Nasal cavity respiratory epithelium epithelial cell of viscerocranial mucosa (primary cell): Measurements from ENCODE around the gene TARS2. TPM values are rescaled to one million over a fixed set of nuclear protein-coding genes. Genes with fewer than 3 reads are reported as not detected.

Experiments
- total RNA-seq: library from RNA; depleted of rRNA; stranded (reverse); fragments of >200 nt; gene quantifications from 2 replicates; pipeline ENCODE4 v1.2.3, GENCODE V29; 2014

Gene TARS2, protein sequence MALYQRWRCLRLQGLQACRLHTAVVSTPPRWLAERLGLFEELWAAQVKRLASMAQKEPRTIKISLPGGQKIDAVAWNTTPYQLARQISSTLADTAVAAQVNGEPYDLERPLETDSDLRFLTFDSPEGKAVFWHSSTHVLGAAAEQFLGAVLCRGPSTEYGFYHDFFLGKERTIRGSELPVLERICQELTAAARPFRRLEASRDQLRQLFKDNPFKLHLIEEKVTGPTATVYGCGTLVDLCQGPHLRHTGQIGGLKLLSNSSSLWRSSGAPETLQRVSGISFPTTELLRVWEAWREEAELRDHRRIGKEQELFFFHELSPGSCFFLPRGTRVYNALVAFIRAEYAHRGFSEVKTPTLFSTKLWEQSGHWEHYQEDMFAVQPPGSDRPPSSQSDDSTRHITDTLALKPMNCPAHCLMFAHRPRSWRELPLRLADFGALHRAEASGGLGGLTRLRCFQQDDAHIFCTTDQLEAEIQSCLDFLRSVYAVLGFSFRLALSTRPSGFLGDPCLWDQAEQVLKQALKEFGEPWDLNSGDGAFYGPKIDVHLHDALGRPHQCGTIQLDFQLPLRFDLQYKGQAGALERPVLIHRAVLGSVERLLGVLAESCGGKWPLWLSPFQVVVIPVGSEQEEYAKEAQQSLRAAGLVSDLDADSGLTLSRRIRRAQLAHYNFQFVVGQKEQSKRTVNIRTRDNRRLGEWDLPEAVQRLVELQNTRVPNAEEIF
- 24.6 and 46.8 TPM in 2 replicates for total RNA-seq

GRCh38 chr1:150486966-150487762 lies at the start of gene TARS2:
Gene TARS2, plus strand, starts transcription at chr1:150487419. Its CDS starts 32 bp downstream, at chr1:150487451.

GRCh38 chr1:150507912-150508864 lies 21.0 kb downstream of the TARS2 start, which contains the start of gene ECM1:
Gene ECM1, plus strand, starts transcription at chr1:150508109. Its CDS starts 101 bp downstream, at chr1:150508210.

DNA sequence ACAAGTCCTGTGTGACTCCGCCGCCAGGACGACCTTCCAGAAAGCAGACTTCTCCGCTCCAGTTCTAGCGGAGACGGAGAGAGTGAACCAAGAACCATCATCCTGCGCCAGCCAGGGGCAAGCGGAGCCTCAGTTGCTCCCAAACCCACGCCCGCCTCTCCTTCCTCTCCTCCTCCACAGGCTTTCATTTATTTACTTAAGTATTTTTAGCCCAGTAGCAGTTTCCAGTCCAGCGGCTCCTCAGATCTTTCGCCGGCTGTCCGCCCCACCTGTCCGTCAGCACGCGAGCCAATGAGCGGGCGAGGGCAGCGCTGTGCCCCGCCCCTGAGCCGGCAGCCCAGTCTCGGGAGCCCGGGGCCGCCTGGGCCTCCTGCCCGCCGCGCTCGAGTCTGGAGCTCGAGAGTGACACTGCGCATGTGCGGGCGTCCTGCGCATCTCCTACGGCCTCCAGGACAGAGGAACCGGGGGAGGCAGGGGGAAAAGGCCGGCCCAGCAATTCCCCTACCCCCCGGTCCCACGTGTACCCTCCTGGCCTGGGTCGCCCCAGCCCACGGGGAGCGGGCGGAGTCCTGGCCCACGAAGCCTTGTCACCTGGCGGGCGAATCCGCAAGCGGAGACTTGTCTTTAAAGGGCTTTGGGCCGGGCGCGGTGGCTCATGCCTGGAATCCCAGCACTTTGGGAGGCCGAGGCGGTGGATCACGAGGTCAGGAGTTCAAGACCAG lies 28.3 kb downstream of the TARS2 start, which contains the start of gene FALEC:
Gene FALEC (plus strand): TSS at position 425 of the 722 bp plus-strand sequence.

GRCh38 chr1:150548632-150549495 lies 61.6 kb downstream of the TARS2 start, which contains the start of gene ADAMTSL4:
Gene ADAMTSL4, plus strand, starts transcription at chr1:150549408. Its CDS starts 2,881 bp downstream, at chr1:150552289.

Other genes starting within 250 kb of the TARS2 start
- not detected in 2 replicates for gene CA14, start 229.6 kb upstream of the TARS2 start, total RNA-seq
- gene APH1A, start 218.4 kb upstream of the TARS2 start, total RNA-seq: 107 and 132 TPM in 2 replicates
- gene C1orf54, start 214.6 kb upstream of the TARS2 start, total RNA-seq: 0.68 and 0.85 TPM in 2 replicates
- 2.7 and 4.8 TPM in 2 replicates for gene CIART, start 204.9 kb upstream of the TARS2 start, total RNA-seq
- gene MRPS21, start 193.6 kb upstream of the TARS2 start, total RNA-seq: 29.0 and 37.6 TPM in 2 replicates
- 27.3 and 35.5 TPM in 2 replicates for gene PRPF3, start 165.9 kb upstream of the TARS2 start, total RNA-seq
- 7.5 and 12.9 TPM in 2 replicates for gene RPRD2, start 123.3 kb upstream of the TARS2 start, total RNA-seq
- gene ECM1, start 20.7 kb downstream of the TARS2 start, total RNA-seq: 5.1 and 7.0 TPM in 2 replicates
- 0.34 TPM in 1 of 2 replicates, not detected in the other for gene FALEC, start 28.3 kb downstream of the TARS2 start, total RNA-seq
- gene ADAMTSL4, start 62.0 kb downstream of the TARS2 start, total RNA-seq: 1.7 and 2.8 TPM in 2 replicates
- gene MCL1, start 92.2 kb downstream of the TARS2 start, total RNA-seq: 365 and 420 TPM in 2 replicates
- gene ENSA, start 142.2 kb downstream of the TARS2 start, total RNA-seq: 58.8 and 76.6 TPM in 2 replicates
- 15.9 and 16.7 TPM in 2 replicates for gene GOLPH3L, start 209.7 kb downstream of the TARS2 start, total RNA-seq
- 0.50 and 3.8 TPM in 2 replicates for gene HORMAD1, start 233.5 kb downstream of the TARS2 start, total RNA-seq